ENCODE data around the gene HDAC4. TPM values are rescaled to one million over a fixed set of nuclear protein-coding genes. Genes with fewer than 3 reads are reported as not detected.

HDAC4 gene
- total and polyA plus RNA-seq, 2 of the 4 experiments (the other 2 are of a cell fraction) = 4.1 to 7.2 TPM

DNA sequence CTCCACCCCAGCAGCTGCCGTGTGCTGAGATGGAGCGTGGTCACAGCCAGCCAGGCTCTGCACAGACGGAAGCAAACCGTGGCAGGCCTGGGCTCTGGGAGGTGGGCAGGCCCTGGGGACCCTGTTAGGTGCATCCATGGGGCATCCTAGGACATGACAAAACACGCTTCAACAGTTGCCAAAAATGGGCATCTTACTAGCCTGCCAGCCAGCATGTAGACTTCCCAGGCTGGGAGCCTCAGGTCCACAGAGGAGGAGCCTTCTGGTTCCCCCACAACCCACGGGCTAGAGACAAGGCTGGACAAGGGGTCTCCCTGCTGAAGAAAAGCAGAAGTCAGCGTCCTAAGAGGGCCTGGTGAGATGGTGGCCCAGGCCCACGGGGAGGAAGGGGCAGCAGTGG is 139.5 kb downstream of the HDAC4 start:
- Histone ChIP-seq H3K9me3 (ENCODE audit: control insufficient read depth, insufficient read depth, low read length) (no peaks in the 10 kb centered on the region; the same call in 1 of the 2 replicates), H3K9me1 (ENCODE audit: insufficient read depth, low read length) (peaks cover 39% of the 10 kb centered on the region), H3K56ac (ENCODE audit: extremely low read depth, insufficient read depth, low read length) (no peak overlapping the region), H2BK15ac (ENCODE audit: low read depth, low read length) (no peak overlapping the region), H3K9ac (ENCODE audit: low read depth, low read length) (no peak overlapping the region), H2AK9ac (replicated peaks; ENCODE audit: low read depth, low read length, poor library complexity) (no peak overlapping the region), H3K4me2 (ENCODE audit: low read depth, low read length) (no peak overlapping the region), H3K23ac (ENCODE audit: low read depth, low read length) (no peak overlapping the region), H3K79me1 (ENCODE audit: low read depth in 1 of 2, low read length in 2 of 2) (peaks cover 42 to 91% of the 10 kb centered on the region in 2 experiments), H2BK120ac (ENCODE audit: low read depth, low read length) (no peak overlapping the region), H3K18ac (ENCODE audit: low read depth, low read length) (no peak overlapping the region), H3K27ac (ENCODE audit: insufficient read depth, low read length) (no peak overlapping the region), H2BK20ac (ENCODE audit: low read depth, low read length) (no peak overlapping the region), H3K27me3 (ENCODE audit: control insufficient read depth, insufficient read depth, low read length) (no peaks in the 10 kb centered on the region), H4K8ac (ENCODE audit: low read depth in 2 of 2, low read length in 2 of 2) (no peak overlapping the region), H4K91ac (ENCODE audit: insufficient read depth, low read depth, low read length) (no peak overlapping the region), H2AFZ (replicated peaks; ENCODE audit: low read length, poor library complexity) (no peak overlapping the region), H3K36me3 (ENCODE audit: control insufficient read depth, insufficient read depth, low read length) (no peaks in the 10 kb centered on the region), H3K14ac (replicated peaks; ENCODE audit: low read depth, low read length) (no peak overlapping the region), H3K4me3 (ENCODE audit: insufficient read depth, low read depth, low read length) (no peak overlapping the region), H4K20me1 (ENCODE audit: insufficient read depth, low read length) (peaks cover 3% of the 10 kb centered on the region; the same call in 1 of the 2 replicates), H3K4ac (ENCODE audit: low read depth, low read length) (no peak overlapping the region), H3K4me1 (ENCODE audit: control insufficient read depth, insufficient read depth, low read length) (peaks cover 37% of the 10 kb centered on the region), H2AK5ac (ENCODE audit: low read depth, low read length) (no peak overlapping the region), H2BK5ac (ENCODE audit: low read depth, low read length, poor library complexity, severe bottlenecking) (no peak overlapping the region), H4K5ac (ENCODE audit: low read depth, low read length) (no peak overlapping the region)
- DNase-seq (no peak), ATAC-seq (ENCODE audit: low read depth) (no peak)
- no peak for TF ChIP-seq RFX5 (IDR thresholded peaks at IDR 0.05; ENCODE audit: low read depth, low read length)
- TF ChIP-seq, protein P1, sequence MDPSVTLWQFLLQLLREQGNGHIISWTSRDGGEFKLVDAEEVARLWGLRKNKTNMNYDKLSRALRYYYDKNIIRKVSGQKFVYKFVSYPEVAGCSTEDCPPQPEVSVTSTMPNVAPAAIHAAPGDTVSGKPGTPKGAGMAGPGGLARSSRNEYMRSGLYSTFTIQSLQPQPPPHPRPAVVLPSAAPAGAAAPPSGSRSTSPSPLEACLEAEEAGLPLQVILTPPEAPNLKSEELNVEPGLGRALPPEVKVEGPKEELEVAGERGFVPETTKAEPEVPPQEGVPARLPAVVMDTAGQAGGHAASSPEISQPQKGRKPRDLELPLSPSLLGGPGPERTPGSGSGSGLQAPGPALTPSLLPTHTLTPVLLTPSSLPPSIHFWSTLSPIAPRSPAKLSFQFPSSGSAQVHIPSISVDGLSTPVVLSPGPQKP (IDR thresholded peaks at IDR 0.05; ENCODE audit: borderline replicate concordance, low read depth, low read length) = no peak
- TF ChIP-seq BHLHE40 (IDR thresholded peaks at IDR 0.05; ENCODE audit: low read depth, low read length) = no peak
- TF ChIP-seq, protein P2, sequence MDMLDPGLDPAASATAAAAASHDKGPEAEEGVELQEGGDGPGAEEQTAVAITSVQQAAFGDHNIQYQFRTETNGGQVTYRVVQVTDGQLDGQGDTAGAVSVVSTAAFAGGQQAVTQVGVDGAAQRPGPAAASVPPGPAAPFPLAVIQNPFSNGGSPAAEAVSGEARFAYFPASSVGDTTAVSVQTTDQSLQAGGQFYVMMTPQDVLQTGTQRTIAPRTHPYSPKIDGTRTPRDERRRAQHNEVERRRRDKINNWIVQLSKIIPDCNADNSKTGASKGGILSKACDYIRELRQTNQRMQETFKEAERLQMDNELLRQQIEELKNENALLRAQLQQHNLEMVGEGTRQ (IDR thresholded peaks at IDR 0.05; ENCODE audit: low read depth, low read length) = no peak
- in situ Hi-C loops (cut with MboI; ENCODE audit: low sequenced_read_pairs) (no loop called here), intact Hi-C loops (cut with micrococcal nuclease) (no loop called here), dilution Hi-C loops (cut with HindIII; ENCODE audit: low sequenced_read_pairs, unreplicated experiment) (no loop called here)
- CTCF ChIA-PET = no interaction called here
- 89% methylated on average over 1 of the region's 8 CpGs; no CpG with 5 or more reads in 1 of the 2 experiments for WGBS, 2 experiments (ENCODE audit: extremely low coverage in 2 of 2, insufficient read length in 1 of 2)
- BruUV-seq (replicated peaks) = no TSS peak
- POLR2A ChIA-PET (ENCODE audit: unreplicated experiment) = no interaction called here

Data from IMR-90 (cell line).